ENCODE data around the gene LCN15.

Gene LCN15

DNA sequence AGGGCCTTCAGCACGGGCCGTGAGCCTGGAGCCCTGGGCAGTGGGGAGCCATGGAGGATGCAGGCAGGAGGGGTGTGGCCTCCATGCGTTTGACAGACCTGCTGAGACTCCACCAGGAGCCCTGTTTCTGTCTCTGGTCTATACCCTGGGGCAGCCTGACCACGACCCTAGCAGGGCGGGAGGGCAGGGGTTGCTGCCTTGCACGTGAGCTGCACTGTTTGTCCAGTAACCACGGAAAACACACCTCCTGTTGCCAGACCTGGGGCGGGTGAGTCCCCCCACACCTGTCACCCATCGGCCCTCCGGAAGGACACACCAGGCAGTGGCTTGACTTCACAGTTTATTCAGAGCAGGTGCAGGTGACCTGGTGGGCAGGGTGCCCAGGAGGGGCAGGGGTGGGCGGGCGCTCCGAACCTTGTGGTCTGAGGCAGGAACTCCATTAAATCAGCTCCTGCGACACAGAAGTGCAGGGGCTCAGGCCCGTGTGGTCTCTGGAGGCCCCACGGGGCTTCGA lies 10.2 kb downstream of the LCN15 start:
- DNase-seq = no peak

GRCh38 chr9:136753371-136754058 lies 10.8 kb downstream of the LCN15 start:
- no peak for DNase-seq

DNA sequence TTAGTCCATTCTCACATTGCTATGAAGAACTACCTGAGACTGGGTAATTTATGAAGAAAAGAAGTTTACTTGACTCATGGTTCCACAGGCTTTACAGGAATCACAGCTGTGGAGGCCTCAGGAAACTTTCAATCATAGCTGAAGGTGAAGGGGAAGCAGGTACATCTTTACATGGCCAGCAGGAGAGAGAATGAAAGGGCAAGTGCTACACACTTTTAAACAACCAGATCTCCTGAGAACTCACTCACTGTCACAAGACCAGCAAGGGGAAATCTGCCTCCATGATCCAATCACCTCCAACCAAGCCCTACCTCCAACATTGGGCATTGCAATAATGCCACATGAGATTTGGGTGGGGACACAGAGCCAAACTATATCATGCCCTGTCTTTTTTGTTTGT lies 12.5 kb downstream of the LCN15 start:
- no peak for DNase-seq

DNA sequence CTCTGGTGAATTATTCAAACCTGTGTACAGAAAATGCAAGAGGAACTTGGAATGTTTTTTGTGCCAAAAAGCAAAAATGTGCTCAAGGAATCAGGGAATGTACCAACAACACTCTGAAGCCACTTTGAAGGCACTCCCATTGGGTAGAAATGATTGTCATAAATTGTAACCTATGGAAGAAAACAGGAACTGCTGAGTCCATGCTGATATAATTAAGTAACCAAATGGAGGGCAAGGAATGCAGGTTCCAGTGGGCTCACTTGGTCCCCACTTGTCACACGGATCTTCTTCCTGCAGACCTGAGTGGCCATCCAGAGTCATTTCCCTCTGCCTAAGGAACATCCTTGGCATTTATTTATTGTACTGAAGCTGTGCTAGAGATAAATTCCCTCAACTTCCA lies 13.1 kb downstream of the LCN15 start:
- no peak for DNase-seq

GRCh38 chr9:136750526-136750925 lies 13.8 kb downstream of the LCN15 start:
- DNase-seq = no peak

DNA sequence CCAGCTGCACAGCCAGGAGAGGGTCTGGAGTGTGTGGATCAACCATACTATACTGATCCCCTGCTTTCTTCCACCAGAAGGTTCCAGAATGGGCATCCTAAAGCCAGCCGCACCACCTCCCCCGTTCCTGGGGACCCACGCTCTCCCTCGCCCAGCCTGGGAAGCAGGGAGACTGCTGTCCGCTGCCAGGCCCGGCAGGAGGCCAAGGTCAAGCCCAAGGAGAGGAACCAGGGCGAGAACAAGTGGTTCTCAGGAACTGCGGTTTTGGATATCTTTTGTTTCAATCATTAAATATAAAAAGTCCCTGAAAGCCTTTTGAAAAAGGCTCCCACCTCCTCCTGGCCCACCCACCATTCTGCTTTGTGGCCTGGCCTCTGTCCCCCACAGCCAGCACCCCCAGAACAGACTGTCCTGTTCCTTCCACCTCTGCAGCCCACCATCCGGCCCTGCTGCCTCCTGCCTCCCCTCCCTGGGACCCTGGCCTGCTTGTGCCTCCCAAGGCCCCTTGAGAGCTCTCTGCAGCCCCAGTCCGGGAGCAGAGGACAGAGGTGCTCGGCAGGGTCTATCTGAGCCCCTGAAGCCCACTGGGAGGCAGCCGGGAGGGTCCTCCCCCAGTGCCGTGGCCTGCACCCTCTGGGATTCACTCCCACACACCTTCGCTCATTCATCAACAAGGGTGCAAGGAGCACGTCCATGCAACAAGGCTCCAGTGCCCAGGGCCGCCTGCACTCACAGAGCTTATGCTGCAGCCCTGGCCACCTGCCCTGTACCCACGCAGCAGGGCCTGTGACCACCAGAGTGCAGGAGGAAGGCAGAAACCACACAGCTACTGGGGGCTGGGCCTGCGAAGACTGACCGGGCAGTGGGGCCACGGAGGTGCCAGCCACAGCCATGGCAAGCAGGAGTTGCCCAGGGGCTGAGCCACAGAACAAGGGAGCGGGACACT lies 15.4 kb downstream of the LCN15 start:
- no peak for DNase-seq

- no peak for DNase-seq
Observed at GRCh38 chr9:136748201-136748600, 16.1 kb downstream of the LCN15 start, which contains the start of gene LCN6. Gene LCN6, minus strand, starts transcription at chr9:136748525. Its CDS starts 42 bp downstream, at chr9:136748483.

DNA sequence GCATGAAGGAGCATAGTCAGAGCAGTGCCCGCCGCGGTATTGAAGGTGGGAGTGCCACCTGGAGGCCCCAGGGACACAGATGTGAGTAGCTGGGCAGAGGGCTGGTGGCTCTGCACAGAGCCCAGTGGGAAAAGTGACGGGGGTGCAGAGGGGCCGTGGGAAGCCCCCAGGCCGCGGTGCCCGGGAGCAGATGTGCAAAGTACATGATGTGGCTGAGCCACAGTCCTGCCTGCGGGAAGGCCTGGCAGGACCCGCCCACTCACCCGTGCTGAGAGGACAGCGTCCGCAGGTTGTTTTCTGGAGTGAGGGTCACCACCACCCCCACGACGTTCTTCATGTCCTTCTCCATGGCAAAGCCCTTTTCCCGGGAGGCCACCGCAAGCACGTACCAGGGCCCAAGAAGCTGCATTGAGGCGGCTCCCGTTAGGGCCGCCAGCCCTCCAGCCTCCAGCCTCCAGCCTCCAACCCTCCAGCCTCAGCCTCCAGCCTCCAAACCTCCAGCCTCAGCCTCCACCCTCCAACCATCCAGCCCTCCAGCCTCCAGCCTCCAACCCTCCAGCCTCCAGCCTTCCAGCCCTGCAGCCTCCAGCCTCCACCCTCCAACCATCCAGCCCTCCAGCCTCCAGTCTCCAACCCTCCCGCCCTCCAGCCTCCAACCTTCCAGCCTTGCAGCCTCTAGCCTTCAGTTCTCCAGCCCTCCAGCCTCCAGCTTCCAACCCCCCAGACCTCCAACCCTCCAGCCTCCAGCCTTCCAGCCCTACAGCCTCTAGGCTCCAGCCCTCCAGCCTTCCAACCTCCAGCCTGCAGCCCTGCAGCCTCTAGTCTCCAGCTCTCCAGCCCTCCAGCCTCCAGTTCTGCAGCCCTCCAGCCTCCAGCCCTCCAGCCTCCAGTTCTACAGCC lies 16.9 kb downstream of the LCN15 start:
- no peak for DNase-seq

GRCh38 chr9:136746621-136747020 lies 17.7 kb downstream of the LCN15 start:
- no peak for DNase-seq

- no peak for DNase-seq
Observed at GRCh38 chr9:136746155-136746490, 18.2 kb downstream of the LCN15 start.

GRCh38 chr9:136745389-136746154 lies 18.7 kb downstream of the LCN15 start:
- no peak for DNase-seq

- DNase-seq = no peak
Observed at GRCh38 chr9:136744773-136745172, 19.5 kb downstream of the LCN15 start.

GRCh38 chr9:136743639-136744211 lies 20.6 kb downstream of the LCN15 start:
- DNase-seq = no peak

DNA sequence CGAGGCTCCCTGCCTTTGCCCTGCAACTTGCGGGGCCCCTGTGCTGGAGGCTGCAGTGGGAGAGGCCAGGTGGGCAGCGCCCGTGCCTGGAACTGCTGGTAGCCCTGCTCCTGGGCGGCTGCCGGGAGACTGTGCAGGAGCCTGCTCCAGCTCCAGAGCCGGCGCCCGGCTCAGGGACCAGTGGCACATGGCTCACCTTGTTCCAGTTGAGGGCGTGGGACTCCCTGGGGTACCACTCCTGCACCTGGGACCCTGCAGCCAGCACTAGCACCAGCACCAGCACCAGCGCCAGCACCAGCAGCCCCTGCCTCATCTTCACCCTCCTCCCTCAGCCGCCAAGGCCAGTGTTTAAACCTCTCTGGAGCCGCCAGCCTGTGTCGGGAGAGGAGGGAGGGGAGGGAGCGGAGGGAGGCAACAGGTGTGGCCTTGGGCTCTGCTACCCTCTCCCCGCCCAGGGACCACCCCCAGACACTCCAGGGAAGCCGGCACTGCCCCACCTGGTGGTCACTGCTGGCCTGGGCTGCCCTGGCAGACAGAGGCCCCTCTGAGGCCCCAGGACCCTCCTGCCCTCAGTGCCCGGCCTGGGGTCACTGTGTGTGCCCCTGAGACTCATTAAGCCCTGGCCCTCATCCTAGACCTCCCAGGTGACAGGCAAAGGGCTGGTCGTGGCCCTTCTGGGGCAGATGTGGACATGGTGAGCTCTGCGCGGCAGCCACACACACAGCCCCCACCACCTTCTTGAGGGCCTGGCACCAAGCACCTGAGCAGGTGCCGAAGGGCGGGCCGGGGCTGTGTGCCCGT lies 21.5 kb downstream of the LCN15 start, which contains the start of gene LCN10:
Gene LCN10, minus strand, starts transcription at position 350 of the 801 bp plus-strand sequence. Its CDS starts 37 bp downstream, at position 313.
- DNase-seq = no peak

DNA sequence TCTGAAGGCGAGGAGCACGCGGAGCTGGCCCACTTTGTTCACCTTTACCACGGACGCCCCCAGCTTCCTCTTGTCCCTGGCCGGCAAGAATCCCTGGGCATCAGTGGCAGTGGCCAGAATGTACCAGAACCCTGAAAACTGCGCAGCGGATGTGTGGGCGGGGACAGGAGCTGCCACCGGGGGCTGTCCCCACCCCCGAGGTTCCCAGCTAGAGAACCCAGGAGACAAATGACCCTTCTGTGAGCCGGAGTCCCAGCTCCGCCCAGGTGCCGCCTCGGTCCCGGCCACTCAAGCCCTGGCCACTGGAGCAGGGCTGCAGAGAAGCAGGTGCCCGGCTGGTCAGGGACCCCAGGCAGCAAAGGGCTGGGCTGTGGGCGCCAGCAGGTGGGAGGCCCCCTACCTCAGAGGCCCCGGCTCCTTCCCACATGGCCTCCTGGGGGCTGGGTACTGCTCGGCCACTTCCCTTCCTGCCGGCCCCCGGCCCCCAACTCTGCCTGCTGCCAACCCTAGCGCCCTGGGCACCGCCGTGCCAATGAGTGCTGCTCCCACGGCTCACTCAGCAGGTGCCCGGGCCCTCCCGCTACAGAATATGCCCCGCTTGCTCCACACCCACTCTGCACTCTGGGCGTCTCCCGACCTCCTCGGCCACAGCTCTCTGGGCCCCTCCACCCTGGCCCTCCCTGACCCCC lies 22.3 kb downstream of the LCN15 start:
- DNase-seq = no peak

DNA sequence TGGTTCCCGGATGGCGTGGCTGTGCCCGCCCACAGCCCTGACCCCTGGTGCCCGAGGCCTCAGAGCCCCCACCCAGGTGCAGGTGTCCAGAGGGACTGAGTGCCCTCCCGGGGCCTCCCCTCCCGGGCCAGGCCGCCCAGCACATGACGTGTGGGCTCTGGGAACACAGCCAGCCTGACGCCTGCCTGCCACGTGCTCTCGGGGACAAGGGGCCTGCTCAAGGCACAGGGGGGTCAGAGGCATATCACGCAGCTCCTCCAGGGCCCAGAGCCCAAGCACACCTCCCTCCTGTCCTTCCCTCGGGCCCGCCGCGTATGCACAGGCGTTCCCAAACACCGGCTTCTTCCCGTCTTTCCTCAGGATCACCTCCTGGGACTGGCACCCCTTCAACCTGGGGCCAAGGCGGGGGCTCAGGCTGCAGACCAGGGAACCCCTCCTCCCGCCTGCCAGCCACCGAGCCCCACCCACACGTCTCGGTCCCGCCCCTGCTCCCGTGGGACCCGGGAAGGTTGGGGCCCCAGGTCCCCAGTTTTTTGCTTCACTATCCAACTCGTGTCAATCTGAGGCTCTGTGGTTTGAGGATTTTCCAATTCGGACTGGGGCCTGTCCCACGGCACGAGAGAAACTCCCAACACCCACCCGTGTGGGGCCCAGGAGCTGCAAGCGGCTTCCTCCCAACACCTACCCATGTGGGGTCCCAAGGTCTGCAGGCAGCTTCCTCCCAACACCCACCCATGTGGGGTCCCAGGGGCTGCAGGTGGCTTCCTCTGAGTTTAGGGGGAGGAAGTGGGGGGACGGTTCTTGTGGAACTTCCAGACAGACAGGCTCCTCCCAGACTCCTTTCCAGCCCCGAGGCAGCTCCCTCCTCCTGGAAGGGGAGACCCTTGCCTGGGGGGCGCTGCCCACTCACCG lies 23.1 kb downstream of the LCN15 start:
- no peak for DNase-seq

DNA sequence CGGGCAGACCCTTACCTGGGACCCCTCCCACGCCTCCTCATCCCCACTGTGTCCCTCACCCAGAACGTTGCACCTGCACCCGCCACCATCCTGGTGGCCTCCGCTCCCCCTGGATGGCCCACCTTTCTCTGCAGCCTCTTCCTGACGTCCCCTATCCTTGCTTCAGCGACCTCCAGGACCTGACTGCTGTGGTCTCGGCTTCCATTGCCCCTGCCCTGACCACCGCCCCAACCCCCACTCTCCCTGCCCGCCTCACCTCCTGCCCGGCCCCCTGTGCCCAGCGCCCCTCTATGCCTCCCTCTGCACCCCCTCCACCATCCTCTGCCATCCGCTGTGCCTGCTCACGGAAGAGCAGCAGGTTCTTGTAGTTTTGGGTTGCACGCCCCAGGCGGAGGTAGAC lies 23.8 kb downstream of the LCN15 start:
- DNase-seq = no peak

DNA sequence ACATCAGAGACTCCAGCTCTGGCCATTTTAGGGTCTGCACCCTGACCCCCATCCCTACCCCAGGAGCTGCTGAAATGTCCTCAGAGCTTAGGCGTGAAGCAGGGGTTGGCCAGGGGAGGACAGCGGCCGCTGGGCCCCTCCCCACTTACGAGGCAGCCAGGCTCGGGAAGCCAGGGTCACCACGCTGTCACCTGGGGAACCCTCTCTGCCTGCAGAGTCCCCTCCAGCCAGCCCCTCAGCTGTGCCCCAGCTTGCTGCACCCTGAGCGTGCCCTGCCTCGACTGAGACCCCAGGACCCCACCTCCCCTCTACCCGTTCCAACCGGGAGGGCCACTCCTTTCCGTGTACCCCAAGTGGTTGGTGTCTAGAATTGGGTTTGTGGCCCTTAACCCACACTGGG lies 24.2 kb downstream of the LCN15 start:
- no peak for DNase-seq

DNA sequence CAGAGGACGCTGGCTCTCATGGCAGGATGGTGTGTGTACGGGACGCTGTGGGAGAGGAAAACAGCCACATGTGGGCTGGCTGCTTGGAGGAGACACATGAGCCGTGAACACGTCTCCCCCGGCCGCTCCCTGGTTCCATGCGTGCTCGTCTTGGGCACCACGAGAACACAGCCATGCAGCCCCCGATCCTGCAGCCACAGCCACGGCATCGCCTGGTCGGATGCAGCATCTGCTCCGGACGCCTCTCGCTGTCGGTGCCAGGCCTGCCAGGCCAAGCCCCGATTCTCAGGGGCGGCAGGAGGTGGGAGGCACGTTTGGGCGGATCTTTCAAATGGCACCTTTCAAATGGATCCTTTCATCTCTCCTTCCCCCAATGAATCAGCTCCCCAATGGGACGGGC lies 24.8 kb downstream of the LCN15 start:
- no peak for DNase-seq
